Activated CD8-positive, alpha-beta memory T cell treated with anti-CD3 and anti-CD28 coated beads, Interleukin-2, amount 50 U/mL, for 24 hours (primary cell): ENCODE results near the gene STK10.

Experiments used
- DNase-seq: peaks from one replicate; pipeline ENCODE4 v3.0.0-alpha.2; 2020; ENCODE audit errors: extremely low read depth

The STK10 gene

GRCh38 chr5:172142709-172143215 is 45.3 kb downstream of the STK10 start:
- DNase-seq, result no peak

DNA sequence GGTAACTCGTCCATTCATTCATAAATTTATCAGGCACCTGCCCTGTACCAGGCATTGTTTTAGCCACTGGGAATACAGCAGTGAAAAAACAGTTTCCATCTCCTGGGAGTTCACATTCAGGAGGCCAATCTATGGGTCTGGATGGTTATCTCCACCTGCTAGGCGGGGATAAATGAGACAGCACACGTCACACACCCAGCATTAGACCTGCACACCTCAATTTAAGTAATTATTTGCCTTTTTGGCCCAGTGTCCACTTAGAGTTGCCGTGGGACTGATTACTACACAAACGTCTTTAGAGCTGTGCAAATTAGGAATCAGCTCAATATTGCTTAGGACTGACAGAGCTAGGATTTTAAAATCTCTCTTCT is 46.1 kb downstream of the STK10 start:
- no peak for DNase-seq

DNA sequence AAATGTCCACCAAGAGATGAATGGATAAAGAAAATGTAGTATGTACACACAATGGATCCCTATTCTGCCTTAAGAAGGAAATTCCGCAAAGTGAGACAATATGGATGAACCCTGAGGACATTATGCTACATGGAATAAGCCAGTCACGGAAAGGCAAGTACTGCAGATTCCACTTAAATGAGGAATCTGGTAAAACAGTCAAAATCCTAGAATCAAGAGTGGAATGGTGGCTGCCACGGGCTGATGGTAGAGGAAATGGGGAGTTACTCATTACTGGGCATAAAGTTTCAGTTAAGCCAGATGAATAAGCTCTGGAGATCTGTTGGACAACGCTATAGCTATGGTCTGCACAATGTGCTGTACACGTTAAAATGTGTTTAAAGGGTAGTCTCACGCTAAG is 47.2 kb downstream of the STK10 start:
- no peak for DNase-seq

DNA sequence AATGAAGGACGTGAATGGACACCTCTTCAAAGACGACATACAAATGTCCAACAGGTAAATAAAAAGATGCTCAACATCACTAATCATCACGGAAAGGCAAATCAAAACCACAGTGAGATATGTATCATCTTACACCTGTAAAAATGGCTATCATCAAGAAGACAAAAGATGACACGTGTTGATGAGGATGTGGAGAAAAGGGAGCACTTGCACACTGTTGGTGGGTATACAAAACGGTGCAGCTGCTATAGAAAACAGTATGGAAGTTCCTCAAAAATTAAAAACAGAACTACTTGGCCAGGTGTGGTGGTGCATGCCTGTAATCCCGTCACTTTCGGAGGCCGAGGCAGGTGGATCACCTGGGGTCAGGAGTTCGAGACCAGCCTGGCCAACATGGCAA is 47.9 kb downstream of the STK10 start:
- DNase-seq, result no peak

GRCh38 chr5:172137046-172137445 is 51.0 kb downstream of the STK10 start:
- DNase-seq, result no peak

DNA sequence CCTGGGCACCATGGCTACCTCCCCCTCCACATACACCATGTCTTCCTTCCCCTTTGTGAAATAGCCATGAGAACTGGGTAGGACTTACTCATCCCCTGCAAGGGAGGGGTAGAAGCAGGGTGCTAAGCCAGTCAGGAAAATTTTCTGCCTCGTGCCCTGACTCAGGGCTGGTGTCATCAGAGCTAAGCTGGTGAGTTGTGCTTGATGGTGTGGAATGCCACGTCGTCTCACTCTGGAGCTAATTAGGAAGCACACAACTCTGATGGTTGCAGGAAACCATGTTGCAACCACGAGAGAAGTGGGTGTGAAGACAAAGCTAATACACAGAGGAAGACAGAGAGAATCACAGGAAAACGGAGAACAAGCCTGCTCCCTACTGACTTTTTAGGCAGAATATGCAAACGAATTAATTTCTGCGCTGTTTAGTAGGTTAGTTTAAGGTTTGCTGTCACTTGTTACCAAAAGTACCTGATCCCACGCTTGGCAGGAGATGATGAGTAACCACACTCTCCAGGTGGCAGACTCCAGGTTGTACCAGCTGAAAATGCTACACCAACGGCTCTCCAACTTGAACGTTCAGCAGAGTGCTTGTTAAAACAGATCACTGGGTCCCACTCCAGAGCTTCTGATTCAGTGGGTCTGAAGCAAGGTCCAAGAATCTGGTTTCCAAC is 54.5 kb downstream of the STK10 start:
- no peak for DNase-seq

DNA sequence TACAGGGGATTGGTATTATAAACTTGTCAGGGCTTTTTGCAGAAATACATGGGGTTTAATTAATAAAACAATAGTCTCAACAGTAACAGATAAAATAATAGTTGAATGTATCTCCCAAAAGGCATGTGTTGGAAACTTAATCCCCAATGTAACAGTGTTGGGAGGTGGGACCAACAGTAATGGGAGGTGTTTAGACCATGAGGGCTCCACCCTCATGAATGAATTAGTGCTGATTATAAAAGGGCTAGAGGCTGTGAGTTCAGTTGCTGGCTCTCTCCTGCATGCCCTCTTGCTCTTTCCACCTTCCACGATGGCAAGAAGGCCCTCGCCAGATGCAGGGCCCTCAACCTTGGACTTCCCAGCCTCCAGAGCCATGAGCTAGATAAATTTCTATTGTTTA is 56.3 kb downstream of the STK10 start:
- DNase-seq, result no peak

GRCh38 chr5:172129256-172129910 is 58.6 kb downstream of the STK10 start:
- DNase-seq, result no peak

- DNase-seq, result no peak
These were observed 60.4 kb downstream of the STK10 start for GRCh38 chr5:172127581-172127980.

DNA sequence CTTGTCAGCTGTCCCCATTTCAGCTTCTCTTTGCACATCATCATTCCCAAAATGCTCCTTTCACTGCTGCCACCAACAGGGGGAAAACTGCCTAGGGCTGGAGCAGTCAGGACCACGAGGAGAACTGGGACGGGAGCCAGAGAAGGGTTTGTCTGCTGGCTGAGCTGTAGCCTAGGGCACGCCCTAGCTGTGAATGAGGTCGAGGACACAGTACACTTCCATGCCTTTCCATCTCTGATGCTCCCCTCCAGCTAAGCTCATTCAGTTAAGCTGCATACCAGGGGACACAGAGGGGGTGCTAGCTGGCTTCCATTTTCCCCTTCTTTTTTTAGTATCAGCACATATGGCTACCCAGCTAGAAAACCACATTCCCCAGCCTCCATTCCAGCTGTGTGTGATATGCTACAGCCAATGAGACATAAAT is 64.7 kb downstream of the STK10 start:
- DNase-seq, result no peak

DNA sequence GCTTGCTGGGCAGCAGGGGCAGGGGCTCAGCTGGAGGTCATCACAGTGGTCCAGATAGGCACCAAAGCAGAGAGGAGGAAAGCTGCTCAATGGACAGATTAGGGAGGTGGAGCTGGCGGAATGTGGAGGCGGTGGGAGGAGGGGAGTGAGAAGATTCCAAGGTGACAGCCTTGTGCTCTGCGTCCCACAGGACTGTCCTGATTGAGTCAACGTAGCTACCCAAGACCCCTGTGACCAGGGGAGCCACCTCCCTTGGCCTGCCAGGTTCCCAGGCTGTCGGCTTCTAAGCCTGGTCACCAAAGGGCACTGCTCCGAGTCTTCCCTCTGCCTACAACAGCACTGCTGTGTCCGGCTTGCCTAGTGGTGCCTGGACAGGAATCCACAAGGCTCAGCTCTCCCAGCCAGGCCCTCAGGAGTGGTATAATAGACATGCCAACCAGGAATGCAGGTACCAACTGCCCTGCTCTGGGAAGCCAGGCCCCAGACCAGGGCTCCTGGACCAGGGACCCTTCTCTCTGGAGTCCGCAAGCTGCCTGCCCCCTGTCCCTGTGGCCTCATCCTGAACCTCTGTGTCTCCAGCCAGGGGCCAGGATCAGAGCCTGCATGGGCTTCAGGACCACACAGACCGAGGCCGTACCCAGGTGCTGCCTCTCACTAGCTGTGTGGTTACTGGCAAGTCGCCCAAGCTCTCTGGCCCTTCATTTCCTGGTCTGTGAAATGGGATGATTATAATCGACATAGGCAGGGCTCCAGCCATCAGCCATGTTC is 67.9 kb downstream of the STK10 start:
- DNase-seq, result no peak

DNA sequence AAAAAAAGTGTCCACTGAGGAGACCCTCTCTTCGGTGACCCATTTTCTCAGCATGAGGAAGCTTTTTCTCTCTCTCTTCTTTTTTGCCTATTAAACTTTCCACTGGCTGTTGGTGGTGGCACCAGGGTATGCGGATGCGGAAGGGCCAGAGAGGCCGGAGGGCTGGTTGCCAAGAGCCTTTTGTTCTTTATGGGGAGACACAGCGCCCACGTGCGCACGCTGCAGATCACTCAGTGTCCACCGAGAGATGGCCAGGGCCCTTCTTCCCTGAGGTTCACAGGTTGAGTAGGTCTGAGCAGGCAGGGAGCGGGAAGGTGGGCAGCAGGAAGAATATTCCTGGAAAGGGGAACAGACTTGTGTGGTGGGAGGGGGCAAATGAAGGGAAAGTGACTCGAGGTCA is 69.1 kb downstream of the STK10 start:
- DNase-seq, result no peak

- no peak for DNase-seq
These were observed 69.9 kb downstream of the STK10 start for GRCh38 chr5:172117977-172118701.

DNA sequence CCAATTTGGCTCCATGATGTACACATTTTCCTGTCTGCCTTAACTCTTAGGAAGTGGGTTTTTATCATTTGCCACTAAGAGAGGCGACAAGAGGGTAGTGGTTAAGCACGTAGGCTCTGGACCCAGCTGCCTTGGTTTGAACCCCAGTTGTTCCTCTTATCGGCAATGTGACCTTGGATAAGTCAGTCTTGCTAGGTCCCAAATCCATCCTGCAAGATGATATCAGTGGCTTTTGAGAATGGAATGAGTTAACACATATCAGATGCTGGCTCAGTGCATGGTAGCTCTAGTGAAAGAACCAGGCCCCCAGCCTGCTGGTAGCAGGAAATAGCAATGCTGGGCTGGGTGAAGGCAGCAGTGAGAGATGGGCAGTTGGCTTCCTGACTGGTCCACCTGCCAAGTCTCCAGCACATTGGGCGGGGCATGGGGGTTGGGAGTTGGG is 72.5 kb downstream of the STK10 start:
- no peak for DNase-seq

- peak; percentile 59 for DNase-seq
These were observed 73.1 kb downstream of the STK10 start for GRCh38 chr5:172114875-172115422.

- no peak for DNase-seq
These were observed 75.0 kb downstream of the STK10 start for GRCh38 chr5:172113036-172113435.

DNA sequence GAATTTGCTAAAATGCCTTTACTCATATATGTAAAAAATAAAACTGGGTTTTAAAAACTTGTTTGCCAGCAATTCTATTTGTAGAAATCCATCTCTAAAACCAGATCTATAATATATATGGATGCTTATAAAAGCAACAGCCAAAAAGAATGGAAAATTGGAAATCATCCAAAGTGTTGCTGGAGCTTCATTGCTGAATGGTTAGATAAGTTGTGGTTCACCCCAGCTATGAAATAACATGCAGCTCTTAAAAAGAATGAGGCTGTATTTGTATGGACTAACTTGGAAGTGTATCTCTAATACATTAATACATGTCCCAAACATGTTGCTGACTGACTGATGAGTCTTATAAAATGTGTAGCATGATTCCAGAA is 76.2 kb downstream of the STK10 start:
- no peak for DNase-seq

DNA sequence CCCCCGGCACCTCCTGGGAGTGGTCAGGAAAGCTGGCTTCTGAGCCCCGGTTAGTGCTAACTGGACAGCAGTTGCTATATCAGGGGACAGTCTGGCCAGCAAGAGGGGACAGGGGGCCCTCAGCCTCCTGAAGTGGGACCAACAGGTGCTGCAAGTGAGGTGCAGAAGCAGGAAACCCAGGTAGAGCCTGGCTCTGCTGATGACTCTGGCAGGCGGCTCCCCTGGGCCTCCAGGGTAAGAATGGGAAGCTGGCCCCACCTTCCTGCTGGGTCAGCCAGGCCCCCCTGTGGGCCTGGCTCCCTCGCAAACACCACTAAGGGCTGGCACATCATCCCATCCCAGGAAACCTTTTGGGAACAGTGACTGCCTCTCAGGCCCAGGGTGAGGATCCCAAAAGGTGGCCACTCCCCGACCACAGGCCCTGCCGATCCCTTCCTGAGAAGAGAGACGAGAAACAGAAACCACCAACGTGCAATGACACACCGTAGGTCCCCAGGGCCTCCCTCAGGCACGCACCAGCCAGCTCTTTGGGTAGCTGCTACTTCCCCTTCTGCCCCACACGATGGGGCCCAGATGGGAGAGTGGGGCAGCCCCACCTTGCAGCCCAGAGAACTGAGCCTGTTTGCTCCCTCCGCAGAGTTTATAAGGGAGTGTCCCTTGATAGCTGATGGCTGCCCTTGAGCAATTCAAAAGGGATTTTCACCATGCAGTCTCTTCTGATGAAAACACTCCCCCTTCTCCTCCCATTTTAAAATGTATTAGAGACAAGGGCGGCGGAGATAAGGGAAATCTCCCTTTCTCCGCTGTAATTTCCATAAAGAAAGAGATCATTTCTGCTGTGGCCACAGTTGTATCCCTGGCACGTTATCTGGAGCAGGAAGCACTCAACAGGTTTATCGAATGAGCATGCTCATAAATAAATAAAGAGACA is 76.8 kb downstream of the STK10 start:
- peak; percentile 66 for DNase-seq

GRCh38 chr5:172110260-172110815 is 77.7 kb downstream of the STK10 start:
- DNase-seq, result no peak

DNA sequence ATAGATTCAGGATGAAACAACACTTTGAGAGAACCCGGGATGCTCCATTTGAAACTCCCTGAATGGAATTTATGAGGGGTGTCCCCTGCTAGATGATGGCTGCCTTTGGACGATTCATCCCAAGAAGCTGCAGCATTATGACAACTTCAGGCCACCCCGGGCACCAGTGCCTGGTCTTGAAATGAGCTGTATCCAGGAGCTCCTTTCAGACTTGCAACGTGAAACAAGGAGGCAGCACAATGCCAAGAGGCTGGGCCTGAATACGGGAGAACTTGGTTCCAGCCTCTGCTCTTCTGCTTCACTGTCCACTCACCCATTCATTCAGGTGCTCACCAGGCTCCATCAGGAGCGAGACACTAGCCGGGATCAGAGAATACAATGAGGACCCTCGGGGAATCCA is 78.3 kb downstream of the STK10 start:
- no peak for DNase-seq
